HEK293 (cell line): ENCODE results near the gene ZNF330.

Experiments used
- CTCF ChIA-PET: fragments of 350-600 bp; formaldehyde crosslinking; extraction: SDS; loops from one replicate; lab custom pipeline; 2021; ENCODE audit warnings: antibody characterized with exemption; lab: Yijun Ruan, JAX
- POLR2A ChIA-PET: fragments of 300-600 bp; formaldehyde crosslinking; extraction: SDS; loops from one replicate; lab custom pipeline; 2020; ENCODE audit warnings: antibody characterized with exemption, inconsistent platforms; lab: Yijun Ruan, JAX
- H3K27ac ChIP-seq: fragments of 200-500 bp; sonication (Bioruptor generic); 2 replicates; pipeline ENCODE4 v1.5.1; 2014; ENCODE audit warnings: low read depth, low read length, control low read depth, inconsistent platforms; ENCODE audit errors: extremely low read depth
- H3K36me3 ChIP-seq, 2 experiments: fragments of 200-500 bp in 1 of 2; sonication (Bioruptor generic) in 1 of 2; 1 replicate in 1 of 2; 2 replicates in 1 of 2; pipeline ENCODE4 v1.5.1; 2014 to 2017; ENCODE audit warnings: inconsistent platforms in 2 of 2, low read length in 2 of 2; ENCODE audit not compliant: control insufficient read depth in 2 of 2, insufficient read depth in 1 of 2
- H3K4me1 ChIP-seq: fragments of 200-500 bp; sonication (Bioruptor generic); 2 replicates; pipeline ENCODE4 v1.5.1; 2014; ENCODE audit warnings: mild to moderate bottlenecking, low read length, inconsistent platforms; ENCODE audit not compliant: control insufficient read depth, insufficient read depth
- H3K4me3 ChIP-seq: 2 replicates; pipeline ENCODE4 v1.5.1; 2011; ENCODE audit warnings: low read depth, mild to moderate bottlenecking, control low read depth, low read length, moderate library complexity
- H3K9me3 ChIP-seq: fragments of 200-500 bp; sonication (Bioruptor generic); 2 replicates; pipeline ENCODE4 v1.5.1; 2014; ENCODE audit warnings: low read depth, low read length, inconsistent platforms; ENCODE audit not compliant: control insufficient read depth, insufficient read depth
- ATF2 ChIP-seq: fragments of 450-650 bp; formaldehyde crosslinking; IDR thresholded peaks from 2 replicates; pipeline ENCODE4 v1.5.1; 2016; ENCODE audit warnings: missing biosample characterization, missing genetic modification characterization, low read depth
- PRDM6 ChIP-seq: fragments of 450-650 bp; formaldehyde crosslinking; IDR thresholded peaks from 2 replicates; pipeline ENCODE4 v1.5.1; 2017; ENCODE audit warnings: missing biosample characterization, missing genetic modification characterization
- RBAK ChIP-seq: fragments of 450-650 bp; formaldehyde crosslinking; IDR thresholded peaks from 2 replicates; pipeline ENCODE4 v1.5.1; 2016; ENCODE audit warnings: missing biosample characterization, missing genetic modification characterization
- SCRT1 ChIP-seq: fragments of 450-650 bp; formaldehyde crosslinking; IDR thresholded peaks from 2 replicates; pipeline ENCODE4 v1.5.1; 2016; ENCODE audit warnings: missing biosample characterization, missing genetic modification characterization, borderline replicate concordance
- SCRT2 ChIP-seq: fragments of 450-650 bp; formaldehyde crosslinking; IDR thresholded peaks from 2 replicates; pipeline ENCODE4 v1.5.1; 2016; ENCODE audit warnings: missing biosample characterization, missing genetic modification characterization
- ZBTB17 ChIP-seq: fragments of 450-650 bp; formaldehyde crosslinking; IDR thresholded peaks from 2 replicates; pipeline ENCODE4 v1.5.1; 2016; ENCODE audit warnings: missing biosample characterization, missing genetic modification characterization
- ZBTB49 ChIP-seq: fragments of 450-650 bp; formaldehyde crosslinking; IDR thresholded peaks from 2 replicates; pipeline ENCODE4 v1.5.1; 2016; ENCODE audit warnings: missing biosample characterization, missing genetic modification characterization, low read depth
- ZFP3 ChIP-seq: fragments of 450-650 bp; formaldehyde crosslinking; IDR thresholded peaks from 2 replicates; pipeline ENCODE4 v1.5.1; 2016; ENCODE audit warnings: low read depth, missing biosample characterization, missing genetic modification characterization
- ZFP37 ChIP-seq: fragments of 450-650 bp; formaldehyde crosslinking; IDR thresholded peaks from 2 replicates; pipeline ENCODE4 v1.5.1; 2016; ENCODE audit warnings: missing biosample characterization, missing genetic modification characterization
- ZIC2 ChIP-seq: fragments of 450-650 bp; formaldehyde crosslinking; IDR thresholded peaks from 2 replicates; pipeline ENCODE4 v1.5.1; 2016; ENCODE audit warnings: missing biosample characterization, missing genetic modification characterization
- ZNF112 ChIP-seq: fragments of 450-650 bp; formaldehyde crosslinking; IDR thresholded peaks from 2 replicates; pipeline ENCODE4 v1.5.0; 2017; ENCODE audit warnings: missing biosample characterization, missing genetic modification characterization
- ZNF157 ChIP-seq: fragments of 450-650 bp; formaldehyde crosslinking; IDR thresholded peaks from 2 replicates; pipeline ENCODE4 v1.5.1; 2016; ENCODE audit warnings: missing biosample characterization, missing genetic modification characterization
- ZNF174 ChIP-seq: fragments of 450-650 bp; formaldehyde crosslinking; IDR thresholded peaks from 2 replicates; pipeline ENCODE4 v1.5.0; 2017; ENCODE audit warnings: missing biosample characterization, mild to moderate bottlenecking, missing genetic modification characterization
- ZNF311 ChIP-seq: fragments of 450-650 bp; formaldehyde crosslinking; IDR thresholded peaks from 2 replicates; pipeline ENCODE4 v1.5.1; 2017; ENCODE audit warnings: missing biosample characterization, missing genetic modification characterization, borderline replicate concordance
- ZNF335 ChIP-seq: fragments of 450-650 bp; formaldehyde crosslinking; conservative IDR thresholded peaks from 2 replicates; pipeline ENCODE4 v1.5.1; 2016; ENCODE audit warnings: missing biosample characterization, missing genetic modification characterization
- ZNF404 ChIP-seq: fragments of 450-650 bp; formaldehyde crosslinking; IDR thresholded peaks from 2 replicates; pipeline ENCODE4 v1.5.1; 2017; ENCODE audit warnings: missing biosample characterization, missing genetic modification characterization
- ZNF596 ChIP-seq: fragments of 450-650 bp; IDR thresholded peaks from 2 replicates; pipeline ENCODE4 v1.5.0; 2018; ENCODE audit warnings: missing biosample characterization, mild to moderate bottlenecking, missing genetic modification characterization, moderate library complexity
- ZSCAN30 ChIP-seq: fragments of 450-650 bp; IDR thresholded peaks from 2 replicates; pipeline ENCODE4 v1.5.1; 2018; ENCODE audit warnings: missing biosample characterization, mild to moderate bottlenecking, missing genetic modification characterization, moderate library complexity

ZNF330 gene

GRCh38 chr4:141215030-141215429 lies 5.7 kb upstream of the ZNF330 start:
- Histone ChIP-seq H3K27ac (no peak overlapping the region), H3K36me3 (no peaks in the 10 kb centered on the region), H3K4me3 (no peak overlapping the region), H3K9me3 (no peaks in the 10 kb centered on the region), H3K4me1 (no peaks in the 10 kb centered on the region)
- POLR2A ChIA-PET, result no interaction called here
- TF ChIP-seq ZNF112 (no peak), ZBTB49 (tag by site-specific recombination) (no peak), SCRT1 (tag by site-specific recombination) (no peak), PRDM6 (tag by site-specific recombination) (peak; percentile 47), ZBTB17 (tag by site-specific recombination) (no peak)
- CTCF ChIA-PET, result no interaction called here

GRCh38 chr4:141216002-141216761 lies 4.5 kb upstream of the ZNF330 start:
- CTCF ChIA-PET, result interaction anchor here (0.8 kb wide), 1 partner anchor 1524 kb away, joined by 3 read pairs; no protein-coding TSS in a partner anchor
- POLR2A ChIA-PET, result no interaction called here
- no peaks in the 10 kb centered on the region for H3K36me3 ChIP-seq
- H3K4me1 ChIP-seq, result no peaks in the 10 kb centered on the region
- TF ChIP-seq RBAK, result no peak
- no peak for TF ChIP-seq ZNF174 (tag by site-specific recombination)
- no peak for TF ChIP-seq ZFP3 (tag by site-specific recombination)
- TF ChIP-seq ZNF596 (tag by site-specific recombination), result no peak
- TF ChIP-seq ATF2 (tag by site-specific recombination), result no peak
- TF ChIP-seq, all 188 proteins: peak for 0
- no peak overlapping the region for H3K27ac ChIP-seq
- no peak overlapping the region for H3K4me3 ChIP-seq
- H3K9me3 ChIP-seq, result no peaks in the 10 kb centered on the region

GRCh38 chr4:141220271-141220670 lies 424 bp upstream of the ZNF330 start:
- H3K27ac ChIP-seq, result no peak overlapping the region
- ChIA-PET POLR2A (no interaction called here), CTCF (no interaction called here)
- H3K9me3 ChIP-seq, result no peaks in the 10 kb centered on the region
- no peak overlapping the region for H3K4me3 ChIP-seq
- no peaks in the 10 kb centered on the region for H3K4me1 ChIP-seq
- no peak for TF ChIP-seq ZNF157 (tag by site-specific recombination)
- TF ChIP-seq ZFP37 (tag by site-specific recombination), result no peak
- no peak for TF ChIP-seq SCRT2
- no peak for TF ChIP-seq ZNF404
- TF ChIP-seq ZSCAN30 (tag by site-specific recombination), result no peak
- TF ChIP-seq ZIC2 (tag by site-specific recombination), result no peak
- no peak for TF ChIP-seq ZNF335 (tag by site-specific recombination)
- TF ChIP-seq ZNF311, result no peak
- TF ChIP-seq SCRT1 (tag by site-specific recombination), result no peak
- H3K36me3 ChIP-seq, result peaks cover 8 to 24% of the 10 kb centered on the region in 2 experiments; a peak in 2 of 3 replicates
